Activated B cell treated with CpG ODN at 0.5 μM for 24 hours (primary cell): ENCODE measurements around the gene HENMT1. TPM values are rescaled to one million over a fixed set of nuclear protein-coding genes. Genes with fewer than 3 reads are reported as not detected.
A peak's percentile ranks its signal among the peaks of the same experiment; 100 is the strongest.
"Not testable (repeated sequence)": the region's sequence is repeated elsewhere in the genome, so short reads cannot be mapped to it uniquely, and the experiment has no call there.

Source experiments
- ATAC-seq: fragments of 200-7000 bp; cut with Tn5 transposase; one replicate; pipeline ENCODE4 v1.10.0; 2021; ENCODE audit warnings: low read depth, mild to moderate bottlenecking, moderate library complexity
- CTCF ChIA-PET: fragments of 350-600 bp; sonication (Branson Sonifier 250); formaldehyde crosslinking; loops from one replicate; lab custom pipeline; 2021; ENCODE audit warnings: antibody characterized with exemption; lab: Charles Lee
- POLR2A ChIA-PET: fragments of 350-600 bp; sonication (Branson Sonifier 250); formaldehyde crosslinking; loops from one replicate; lab custom pipeline; 2021; ENCODE audit warnings: antibody characterized with exemption; lab: Charles Lee
- DNase-seq: peaks from one replicate; pipeline ENCODE4 v3.0.0; 2022
- H3K27ac Mint-ChIP-seq: one replicate; pipeline ENCODE4 v1.8.0; 2020; ENCODE audit warnings: mixed read lengths
- H3K27me3 Mint-ChIP-seq: one replicate; pipeline ENCODE4 v1.8.0; 2021; ENCODE audit warnings: mixed read lengths
- H3K36me3 Mint-ChIP-seq: one replicate; pipeline ENCODE4 v1.8.0; 2021; ENCODE audit warnings: low read depth, mixed read lengths
- H3K4me1 Mint-ChIP-seq: one replicate; pipeline ENCODE4 v1.8.0; 2021; ENCODE audit warnings: mixed read lengths
- H3K4me3 Mint-ChIP-seq: one replicate; pipeline ENCODE4 v1.8.0; 2020; ENCODE audit warnings: mild to moderate bottlenecking, mixed read lengths
- H3K9me3 Mint-ChIP-seq: one replicate; pipeline ENCODE4 v1.8.0; 2020; ENCODE audit warnings: mixed read lengths
- intact Hi-C: fragments of 100-400 bp; cut with micrococcal nuclease; formaldehyde crosslinking; loops from one replicate; pipeline ENCODE4 v1.15.1; 2024
- total RNA-seq: library from RNA; stranded (reverse); gene quantifications from 2 replicates; pipeline ENCODE4 v1.2.3, GENCODE V29; 2022
- TF ChIP-seq, protein P1 (sequence below): fragments of 200-600 bp; IDR thresholded peaks from one replicate; pipeline ENCODE4 v1.8.0; 2022; ENCODE audit warnings: antibody characterized with exemption, mild to moderate bottlenecking

The HENMT1 gene
- total RNA-seq, 1 donor from 2014 or later = 6.1 TPM

GRCh38 chr1:108703939-108704338 is 43.0 kb upstream of the HENMT1 start:
- DNase-seq (no peak), ATAC-seq (no peak)
- intact Hi-C loops = no loop called here
- POLR2A ChIA-PET = interaction anchor here (2.9 kb wide), 1 partner anchor 11 kb away, joined by 23 read pairs; the partner anchor contains the start of gene PRPF38B
- CTCF ChIA-PET = no interaction called here
- H3K27me3 Mint-ChIP-seq = peaks cover 3% of the 10 kb centered on the region
- H3K27ac Mint-ChIP-seq = no peak overlapping the region
- H3K4me3 Mint-ChIP-seq = no peak overlapping the region
- H3K4me1 Mint-ChIP-seq = peaks cover 20% of the 10 kb centered on the region
- no peaks in the 10 kb centered on the region for H3K9me3 Mint-ChIP-seq
- peaks cover 28% of the 10 kb centered on the region for H3K36me3 Mint-ChIP-seq
- TF ChIP-seq, protein P1, sequence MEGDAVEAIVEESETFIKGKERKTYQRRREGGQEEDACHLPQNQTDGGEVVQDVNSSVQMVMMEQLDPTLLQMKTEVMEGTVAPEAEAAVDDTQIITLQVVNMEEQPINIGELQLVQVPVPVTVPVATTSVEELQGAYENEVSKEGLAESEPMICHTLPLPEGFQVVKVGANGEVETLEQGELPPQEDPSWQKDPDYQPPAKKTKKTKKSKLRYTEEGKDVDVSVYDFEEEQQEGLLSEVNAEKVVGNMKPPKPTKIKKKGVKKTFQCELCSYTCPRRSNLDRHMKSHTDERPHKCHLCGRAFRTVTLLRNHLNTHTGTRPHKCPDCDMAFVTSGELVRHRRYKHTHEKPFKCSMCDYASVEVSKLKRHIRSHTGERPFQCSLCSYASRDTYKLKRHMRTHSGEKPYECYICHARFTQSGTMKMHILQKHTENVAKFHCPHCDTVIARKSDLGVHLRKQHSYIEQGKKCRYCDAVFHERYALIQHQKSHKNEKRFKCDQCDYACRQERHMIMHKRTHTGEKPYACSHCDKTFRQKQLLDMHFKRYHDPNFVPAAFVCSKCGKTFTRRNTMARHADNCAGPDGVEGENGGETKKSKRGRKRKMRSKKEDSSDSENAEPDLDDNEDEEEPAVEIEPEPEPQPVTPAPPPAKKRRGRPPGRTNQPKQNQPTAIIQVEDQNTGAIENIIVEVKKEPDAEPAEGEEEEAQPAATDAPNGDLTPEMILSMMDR = no peak

GRCh38 chr1:108702109-108702508 is 41.2 kb upstream of the HENMT1 start:
- H3K27ac Mint-ChIP-seq, ATAC-seq, CTCF ChIA-PET, H3K4me3 Mint-ChIP-seq, DNase-seq, intact Hi-C loops, H3K9me3 Mint-ChIP-seq, H3K27me3 Mint-ChIP-seq: not testable (repeated sequence)
- POLR2A ChIA-PET = interaction anchor here (0.6 to 2.9 kb wide), 2 partner anchors 10 to 41 kb away, joined by 3 to 23 read pairs; partner anchors contain the start of genes HENMT1 and PRPF38B
- Mint-ChIP-seq H3K4me1 (peaks cover 20% of the 10 kb centered on the region), H3K36me3 (peaks cover 46% of the 10 kb centered on the region)

- CTCF ChIA-PET = no interaction called here
- TF ChIP-seq, protein P1 = no peak
- Mint-ChIP-seq H3K27me3 (no peaks in the 10 kb centered on the region), H3K36me3 (peaks cover 53% of the 10 kb centered on the region), H3K9me3 (no peaks in the 10 kb centered on the region), H3K4me1 (peaks cover 20% of the 10 kb centered on the region), H3K4me3 (no peak overlapping the region), H3K27ac (no peak overlapping the region)
- DNase-seq = no peak
- POLR2A ChIA-PET = interaction anchor here (2.9 kb wide), 1 partner anchor 9 kb away, joined by 23 read pairs; the partner anchor contains the start of gene PRPF38B
- ATAC-seq = no peak
- intact Hi-C loops = no loop called here
Measured at GRCh38 chr1:108701176-108701849, 40.4 kb upstream of the HENMT1 start.

GRCh38 chr1:108699375-108700332 is 38.8 kb upstream of the HENMT1 start:
- intact Hi-C loops = no loop called here
- ATAC-seq (no peak), DNase-seq (no peak)
- Mint-ChIP-seq H3K27ac (no peak overlapping the region), H3K36me3 (peaks cover 66% of the 10 kb centered on the region), H3K4me3 (no peak overlapping the region), H3K27me3 (no peaks in the 10 kb centered on the region), H3K9me3 (no peaks in the 10 kb centered on the region), H3K4me1 (peaks cover 30% of the 10 kb centered on the region)
- CTCF ChIA-PET = no interaction called here
- POLR2A ChIA-PET = no interaction called here
- TF ChIP-seq, protein P1 = no peak

- POLR2A ChIA-PET = interaction anchor here (1.2 kb wide), 1 partner anchor 35 kb away, joined by 4 read pairs; the partner anchor contains the start of gene HENMT1
- peaks cover 78% of the 10 kb centered on the region for H3K36me3 Mint-ChIP-seq
- TF ChIP-seq, protein P1 = no peak
- H3K27me3 Mint-ChIP-seq = no peaks in the 10 kb centered on the region
- no peak for ATAC-seq
- intact Hi-C loops = no loop called here
- H3K4me3 Mint-ChIP-seq = no peak overlapping the region
- H3K9me3 Mint-ChIP-seq = no peaks in the 10 kb centered on the region
- no peak for DNase-seq
- peak overlapping the region; percentile 37 for H3K27ac Mint-ChIP-seq
- peaks cover 55% of the 10 kb centered on the region for H3K4me1 Mint-ChIP-seq
- CTCF ChIA-PET = no interaction called here
Measured at GRCh38 chr1:108695535-108695934, 34.6 kb upstream of the HENMT1 start.
